SH-SY5Y (cell line): Measurements from ENCODE around the gene AK4.

Source experiments
- GATA2 ChIP-seq: IDR thresholded peaks from 2 replicates; pipeline ENCODE4 v1.6.1; 2011; ENCODE audit warnings: mild to moderate bottlenecking, low read depth, low read length
- GATA3 ChIP-seq: IDR thresholded peaks from 2 replicates; pipeline ENCODE4 v1.6.1; 2011; ENCODE audit warnings: low read depth, mild to moderate bottlenecking, low read length, moderate library complexity

DNA sequence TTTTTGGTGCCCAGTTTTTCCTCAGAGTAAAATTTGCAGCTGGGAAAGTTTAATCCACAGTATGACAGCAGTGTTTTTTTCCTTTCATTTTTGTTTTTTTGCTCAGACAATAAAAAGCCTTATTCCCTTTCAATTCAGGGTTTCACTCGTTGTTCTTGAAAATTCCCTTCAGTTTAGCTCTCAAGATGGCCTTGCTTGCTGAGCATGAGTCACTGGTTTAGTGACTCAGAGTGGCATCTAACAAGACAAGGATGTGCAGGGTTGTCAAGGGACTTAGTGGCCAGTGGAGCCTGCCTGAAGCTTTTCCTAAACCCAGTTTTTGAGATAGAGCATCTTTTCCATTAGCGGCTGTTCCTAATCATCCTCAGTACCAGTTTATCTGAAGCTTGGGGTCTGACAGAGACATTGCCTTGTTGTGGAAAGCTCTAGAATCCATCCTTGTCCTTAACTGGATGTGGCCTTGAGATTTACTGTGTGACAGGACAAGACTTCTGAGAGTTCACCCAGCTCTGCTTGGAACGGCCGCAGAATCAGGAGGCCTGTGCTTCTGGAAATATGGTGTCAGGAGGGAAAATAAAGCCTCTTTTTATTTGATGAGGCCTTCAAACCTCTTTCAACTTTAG lies 113.0 kb downstream of the AK4 start:
- no peak for TF ChIP-seq GATA2
- no peak for TF ChIP-seq GATA3
